ENCODE measurements around the gene KCTD15. TPM values are rescaled to one million over a fixed set of nuclear protein-coding genes. Genes with fewer than 3 reads are reported as not detected.

KCTD15 gene
- total RNA-seq, 1 donor from 2014 or later: 2.7 TPM

DNA sequence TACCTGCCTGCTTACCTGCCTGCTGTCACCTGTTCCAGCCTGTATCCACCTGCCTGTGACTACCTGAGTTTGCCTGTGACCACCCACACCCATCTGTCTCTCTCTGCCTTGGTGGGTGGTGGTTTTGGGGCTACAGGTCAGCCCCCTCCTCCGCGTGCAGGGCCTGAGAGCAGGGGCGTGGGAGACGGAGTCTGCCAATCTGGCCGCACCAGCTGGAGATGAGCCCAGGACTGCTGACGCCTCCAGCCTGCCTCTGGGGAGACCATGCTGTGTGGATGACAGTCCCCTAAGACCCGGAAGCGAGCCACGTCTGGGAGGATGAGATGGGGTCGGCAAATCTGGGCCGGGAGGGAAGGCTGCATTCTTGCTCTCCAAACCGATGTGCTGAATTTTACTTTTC lies 15.9 kb upstream of the KCTD15 start:
- H3K27me3 Mint-ChIP-seq: peaks cover 25% of the 10 kb centered on the region
- H3K36me3 Mint-ChIP-seq (ENCODE audit: low read depth): no peaks in the 10 kb centered on the region
- peaks cover 3% of the 10 kb centered on the region for H3K4me1 Mint-ChIP-seq
- H3K4me3 Mint-ChIP-seq: no peak overlapping the region
- TF ChIP-seq, protein P1, sequence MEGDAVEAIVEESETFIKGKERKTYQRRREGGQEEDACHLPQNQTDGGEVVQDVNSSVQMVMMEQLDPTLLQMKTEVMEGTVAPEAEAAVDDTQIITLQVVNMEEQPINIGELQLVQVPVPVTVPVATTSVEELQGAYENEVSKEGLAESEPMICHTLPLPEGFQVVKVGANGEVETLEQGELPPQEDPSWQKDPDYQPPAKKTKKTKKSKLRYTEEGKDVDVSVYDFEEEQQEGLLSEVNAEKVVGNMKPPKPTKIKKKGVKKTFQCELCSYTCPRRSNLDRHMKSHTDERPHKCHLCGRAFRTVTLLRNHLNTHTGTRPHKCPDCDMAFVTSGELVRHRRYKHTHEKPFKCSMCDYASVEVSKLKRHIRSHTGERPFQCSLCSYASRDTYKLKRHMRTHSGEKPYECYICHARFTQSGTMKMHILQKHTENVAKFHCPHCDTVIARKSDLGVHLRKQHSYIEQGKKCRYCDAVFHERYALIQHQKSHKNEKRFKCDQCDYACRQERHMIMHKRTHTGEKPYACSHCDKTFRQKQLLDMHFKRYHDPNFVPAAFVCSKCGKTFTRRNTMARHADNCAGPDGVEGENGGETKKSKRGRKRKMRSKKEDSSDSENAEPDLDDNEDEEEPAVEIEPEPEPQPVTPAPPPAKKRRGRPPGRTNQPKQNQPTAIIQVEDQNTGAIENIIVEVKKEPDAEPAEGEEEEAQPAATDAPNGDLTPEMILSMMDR (IDR thresholded peaks at IDR 0.05): no peak
- CTCF ChIA-PET: no interaction called here
- H3K9me3 Mint-ChIP-seq: no peaks in the 10 kb centered on the region
- POLR2A ChIA-PET: no interaction called here
- H3K27ac Mint-ChIP-seq: no peak overlapping the region
- intact Hi-C loops (cut with micrococcal nuclease): no loop called here
- no peak for DNase-seq
- ATAC-seq (ENCODE audit: low read depth): no peak

- DNase-seq: no peak
- TF ChIP-seq, protein P1 (IDR thresholded peaks at IDR 0.05): no peak
- intact Hi-C loops (cut with micrococcal nuclease): no loop called here
- H3K27ac Mint-ChIP-seq: no peak overlapping the region
- ChIA-PET CTCF (no interaction called here), POLR2A (no interaction called here)
- ATAC-seq (ENCODE audit: low read depth): no peak
- no peaks in the 10 kb centered on the region for H3K36me3 Mint-ChIP-seq (ENCODE audit: low read depth)
- no peak overlapping the region for H3K4me3 Mint-ChIP-seq
- H3K27me3 Mint-ChIP-seq: peaks cover 24% of the 10 kb centered on the region
- no peaks in the 10 kb centered on the region for H3K9me3 Mint-ChIP-seq
- peaks cover 3% of the 10 kb centered on the region for H3K4me1 Mint-ChIP-seq
Observed at GRCh38 chr19:33781415-33781935, 15.2 kb upstream of the KCTD15 start.

- no peak for ATAC-seq (ENCODE audit: low read depth)
- peaks cover 3% of the 10 kb centered on the region for H3K4me1 Mint-ChIP-seq
- H3K36me3 Mint-ChIP-seq (ENCODE audit: low read depth): no peaks in the 10 kb centered on the region
- ChIA-PET CTCF (no interaction called here), POLR2A (no interaction called here)
- TF ChIP-seq, protein P1 (IDR thresholded peaks at IDR 0.05): no peak
- no peak for DNase-seq
- H3K9me3 Mint-ChIP-seq: no peaks in the 10 kb centered on the region
- H3K4me3 Mint-ChIP-seq: no peak overlapping the region
- no peak overlapping the region for H3K27ac Mint-ChIP-seq
- intact Hi-C loops (cut with micrococcal nuclease): no loop called here
- H3K27me3 Mint-ChIP-seq: peaks cover 24% of the 10 kb centered on the region
Observed at GRCh38 chr19:33781996-33782395, 14.7 kb upstream of the KCTD15 start.

DNA sequence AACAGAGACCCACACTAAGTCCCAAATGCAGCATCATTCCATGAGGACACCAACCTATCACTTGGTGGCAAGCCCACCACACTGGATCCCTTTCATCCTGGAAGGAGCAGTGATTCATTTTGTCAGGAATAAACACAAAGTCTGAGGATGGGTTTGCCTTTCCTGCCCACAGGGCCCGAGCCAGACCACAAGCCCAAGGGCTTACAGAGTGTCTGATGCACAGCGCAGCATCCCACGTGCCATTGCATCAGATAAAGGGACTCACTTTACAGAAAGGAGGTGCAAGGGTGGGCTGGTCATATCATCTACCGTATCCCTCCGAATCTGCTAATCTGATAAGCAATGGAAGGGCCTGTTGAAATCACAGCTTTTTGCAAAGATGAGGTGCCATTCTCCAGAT lies 12.2 kb upstream of the KCTD15 start:
- CTCF ChIA-PET: no interaction called here

DNA sequence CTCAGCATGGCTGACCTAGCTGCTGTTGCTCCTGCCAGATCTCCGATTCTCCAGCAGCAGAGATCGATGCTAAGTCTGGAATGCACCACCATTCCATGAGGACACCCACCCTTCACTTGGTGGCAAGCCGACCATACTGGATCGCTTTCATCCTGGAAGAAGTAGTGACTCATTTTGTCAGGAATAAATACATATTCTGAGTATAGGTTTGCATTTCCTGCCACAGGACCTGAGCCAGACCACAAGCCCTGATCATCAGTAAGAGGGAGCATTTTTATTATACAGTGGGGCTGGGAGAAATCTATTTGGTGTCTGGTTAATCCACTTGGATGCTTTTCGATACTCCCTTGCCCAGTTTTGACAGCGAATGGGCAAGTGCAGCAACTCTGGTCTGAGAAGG lies 10.9 kb upstream of the KCTD15 start:
- Mint-ChIP-seq H3K27ac (no peak overlapping the region), H3K36me3 (ENCODE audit: low read depth) (no peaks in the 10 kb centered on the region), H3K4me1 (no peaks in the 10 kb centered on the region), H3K27me3 (peaks cover 18% of the 10 kb centered on the region), H3K4me3 (no peak overlapping the region), H3K9me3 (no peaks in the 10 kb centered on the region)
- ATAC-seq (ENCODE audit: low read depth) (no peak), DNase-seq (no peak)
- intact Hi-C loops (cut with micrococcal nuclease): no loop called here
- TF ChIP-seq, protein P1 (IDR thresholded peaks at IDR 0.05): no peak
- ChIA-PET CTCF (interaction anchor here (1.0 kb wide), 1 partner anchor 212 kb away, joined by 3 read pairs; no protein-coding TSS in a partner anchor), POLR2A (no interaction called here)

More for the DNA sequence above, 12.2 kb upstream of the KCTD15 start:
- DNase-seq: no peak
- TF ChIP-seq, protein P1 (IDR thresholded peaks at IDR 0.05): no peak
- POLR2A ChIA-PET: no interaction called here
- H3K27me3 Mint-ChIP-seq: peaks cover 22% of the 10 kb centered on the region
- intact Hi-C loops (cut with micrococcal nuclease): no loop called here
- H3K9me3 Mint-ChIP-seq: no peaks in the 10 kb centered on the region
- no peak overlapping the region for H3K27ac Mint-ChIP-seq
- ATAC-seq (ENCODE audit: low read depth): no peak
- no peak overlapping the region for H3K4me3 Mint-ChIP-seq
- no peaks in the 10 kb centered on the region for H3K36me3 Mint-ChIP-seq (ENCODE audit: low read depth)
- H3K4me1 Mint-ChIP-seq: no peaks in the 10 kb centered on the region
